ENCODE data around the gene TOP2B. TPM values are rescaled to one million over a fixed set of nuclear protein-coding genes. Genes with fewer than 3 reads are reported as not detected.
A peak's percentile ranks its signal among the peaks of the same experiment; 100 is the strongest.

TOP2B gene
- total RNA-seq, 1 experiment from 2014 or later = 181 TPM

DNA sequence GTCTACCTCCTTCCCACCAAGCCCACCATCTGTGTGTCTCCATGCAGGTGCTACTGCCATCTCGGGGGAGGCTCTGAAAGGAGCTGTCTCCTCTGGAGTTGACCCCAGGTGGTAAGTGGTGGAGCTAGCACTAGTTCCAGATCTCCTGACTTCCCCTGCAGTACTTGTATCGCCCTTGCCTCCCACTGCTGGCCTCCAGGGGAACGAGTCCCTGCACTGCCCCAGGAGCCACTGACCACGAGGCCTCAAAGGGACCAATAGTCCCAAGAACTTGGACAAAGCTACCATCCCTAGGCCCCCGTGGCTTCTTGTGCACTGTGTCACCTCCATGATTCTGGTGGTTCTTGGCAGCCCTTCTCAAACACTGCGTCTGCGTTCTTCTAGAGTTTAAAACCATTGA, 98.9 kb downstream of the TOP2B start:
- Histone ChIP-seq H3K56ac (ENCODE audit: insufficient read length, low read depth, low read length) (no peak overlapping the region), H4K8ac (replicated peaks; ENCODE audit: insufficient read length, low read depth, low read length) (no peak overlapping the region), H2AK5ac (ENCODE audit: insufficient read length, low read length) (no peak overlapping the region), H3K4me1 (ENCODE audit: insufficient read depth, low read length) (no peaks in the 10 kb centered on the region), H4K91ac (ENCODE audit: insufficient read length, low read depth, low read length) (no peak overlapping the region), H2BK5ac (ENCODE audit: insufficient read length, low read length) (no peak overlapping the region), H3K27me3 (ENCODE audit: insufficient read depth, low read length) (no peaks in the 10 kb centered on the region; the same call in 1 of the 2 replicates), H3K4ac (ENCODE audit: low read depth, low read length) (no peak overlapping the region), H2BK20ac (ENCODE audit: low read depth, low read length, poor library complexity, severe bottlenecking) (no peak overlapping the region), H4K20me1 (ENCODE audit: control insufficient read depth, insufficient read depth, insufficient read length) (no peaks in the 10 kb centered on the region), H3T11ph (ENCODE audit: low read length) (no peak overlapping the region), H4K5ac (ENCODE audit: insufficient read length, low read depth, low read length) (no peak overlapping the region), H2AFZ (ENCODE audit: low read length) (no peak overlapping the region), H3K27ac (ENCODE audit: insufficient read length, low read depth, low read length) (no peak overlapping the region), H2BK12ac (ENCODE audit: insufficient read length, low read depth, low read length) (no peak overlapping the region), H3K9me3 (ENCODE audit: control insufficient read depth, low read depth, low read length) (no peaks in the 10 kb centered on the region), H3K23ac (ENCODE audit: insufficient read length, low read depth, low read length) (no peak overlapping the region), H3K79me1 (ENCODE audit: insufficient read depth, low read depth, low read length, poor library complexity, severe bottlenecking) (no peaks in the 10 kb centered on the region), H3K18ac (ENCODE audit: insufficient read length, low read depth, low read length) (no peak overlapping the region), H3K4me2 (ENCODE audit: insufficient read depth, insufficient read length, low read length) (no peak overlapping the region), H3K79me2 (ENCODE audit: insufficient read depth, low read length) (no peaks in the 10 kb centered on the region), H3K9ac (ENCODE audit: extremely low read depth, insufficient read length, low read length) (no peak overlapping the region), H3K23me2 (ENCODE audit: insufficient read length, low read depth, low read length, poor library complexity, severe bottlenecking) (no peaks in the 10 kb centered on the region), H3K14ac (ENCODE audit: insufficient read depth, low read length) (no peak overlapping the region), H2BK120ac (ENCODE audit: low read depth, low read length, poor library complexity, severe bottlenecking) (no peak overlapping the region), H2BK15ac (ENCODE audit: low read depth, low read length) (no peak overlapping the region)
- H3K27ac Mint-ChIP-seq = peak overlapping the region in 1 of 3 experiments; percentile 76; a peak in 1 of 7 replicates
- TF ChIP-seq, protein P1, sequence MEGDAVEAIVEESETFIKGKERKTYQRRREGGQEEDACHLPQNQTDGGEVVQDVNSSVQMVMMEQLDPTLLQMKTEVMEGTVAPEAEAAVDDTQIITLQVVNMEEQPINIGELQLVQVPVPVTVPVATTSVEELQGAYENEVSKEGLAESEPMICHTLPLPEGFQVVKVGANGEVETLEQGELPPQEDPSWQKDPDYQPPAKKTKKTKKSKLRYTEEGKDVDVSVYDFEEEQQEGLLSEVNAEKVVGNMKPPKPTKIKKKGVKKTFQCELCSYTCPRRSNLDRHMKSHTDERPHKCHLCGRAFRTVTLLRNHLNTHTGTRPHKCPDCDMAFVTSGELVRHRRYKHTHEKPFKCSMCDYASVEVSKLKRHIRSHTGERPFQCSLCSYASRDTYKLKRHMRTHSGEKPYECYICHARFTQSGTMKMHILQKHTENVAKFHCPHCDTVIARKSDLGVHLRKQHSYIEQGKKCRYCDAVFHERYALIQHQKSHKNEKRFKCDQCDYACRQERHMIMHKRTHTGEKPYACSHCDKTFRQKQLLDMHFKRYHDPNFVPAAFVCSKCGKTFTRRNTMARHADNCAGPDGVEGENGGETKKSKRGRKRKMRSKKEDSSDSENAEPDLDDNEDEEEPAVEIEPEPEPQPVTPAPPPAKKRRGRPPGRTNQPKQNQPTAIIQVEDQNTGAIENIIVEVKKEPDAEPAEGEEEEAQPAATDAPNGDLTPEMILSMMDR (conservative IDR thresholded peaks at IDR 0.05) = no peak
- H3K27me3 Mint-ChIP-seq (ENCODE audit: low read depth) = peaks cover 2% of the 10 kb centered on the region
- no peak for DNase-seq
- no peak overlapping the region for H3K4me3 Mint-ChIP-seq
- peaks cover 0 to 2% of the 10 kb centered on the region in 2 experiments; a peak in 1 of 4 replicates for H3K4me1 Mint-ChIP-seq
- no CpG with 5 or more reads among the region's 7 CpGs for WGBS (ENCODE audit: extremely low coverage, insufficient read length, low lambda C conversion rate)
- no peaks in the 10 kb centered on the region for H3K9me3 Mint-ChIP-seq
- H3K36me3 Mint-ChIP-seq (ENCODE audit: insufficient read depth in 1 of 3, low read depth in 3 of 3) = no peaks in the 10 kb centered on the region
